HepG2 (cell line): ENCODE data around the gene RSKR. TPM values are rescaled to one million over a fixed set of nuclear protein-coding genes. Genes with fewer than 3 reads are reported as not detected.
A peak's percentile ranks its signal among the peaks of the same experiment; 100 is the strongest.

Experiments
- ARID2 ChIP-seq: sonication (generic); formaldehyde crosslinking; IDR thresholded peaks from 2 replicates; pipeline ENCODE4 v1.8.1; 2022; ENCODE audit warnings: mild to moderate bottlenecking, missing genetic modification reagents, borderline replicate concordance
- ASH2L ChIP-seq: fragments of 300-600, 200-600 bp; sonication (generic); IDR thresholded peaks from 2 replicates; pipeline ENCODE4 v1.7.0; 2017; ENCODE audit warnings: low read depth, mild to moderate bottlenecking, moderate library complexity, mixed read lengths, low read length; ENCODE audit not compliant: insufficient read length
- BHLHE40 ChIP-seq: IDR thresholded peaks from 2 replicates; pipeline ENCODE4 v1.6.1; 2011; ENCODE audit warnings: low read length, improper control_type of control experiment
- CBFB ChIP-seq: sonication (generic); formaldehyde crosslinking; IDR thresholded peaks from 2 replicates; pipeline ENCODE4 v1.4.0; 2020; ENCODE audit warnings: missing genetic modification reagents
- CBX2 ChIP-seq, 2 experiments: fragments of 200-600 bp in 1 of 2; sonication (generic); formaldehyde crosslinking in 1 of 2; IDR thresholded peaks; 2 replicates each; pipeline versions ENCODE4 v1.7.0 to v1.8.1; 2018 to 2022; ENCODE audit warnings: low read depth in 2 of 2, low read length in 1 of 2, mild to moderate bottlenecking in 1 of 2, missing genetic modification reagents in 1 of 2
- DPF2 ChIP-seq: sonication (generic); formaldehyde crosslinking; IDR thresholded peaks from 2 replicates; pipeline ENCODE4 v1.4.0; 2020; ENCODE audit warnings: mild to moderate bottlenecking, low read depth, missing genetic modification reagents, borderline replicate concordance
- FOXC1 ChIP-seq: sonication (generic); formaldehyde crosslinking; IDR thresholded peaks from 2 replicates; pipeline ENCODE4 v1.8.0; 2022; ENCODE audit warnings: mild to moderate bottlenecking, missing genetic modification reagents, borderline replicate concordance
- GPN1 ChIP-seq: sonication (generic); formaldehyde crosslinking; IDR thresholded peaks from 2 replicates; pipeline ENCODE4 v1.5.1; 2020; ENCODE audit warnings: missing genetic modification reagents, borderline replicate concordance
- HNRNPK ChIP-seq: fragments of 200-400 bp; formaldehyde crosslinking; IDR thresholded peaks from 2 replicates; pipeline ENCODE4 v1.6.1; 2018; ENCODE audit warnings: low read length, low read depth, moderate library complexity, mild to moderate bottlenecking; ENCODE audit not compliant: poor library complexity, severe bottlenecking
- PCBP2 ChIP-seq: fragments of 200-400 bp; formaldehyde crosslinking; optimal IDR thresholded peaks from 2 replicates; pipeline ENCODE3; 2018; ENCODE audit warnings: low read length, low read depth; ENCODE audit not compliant: poor library complexity, severe bottlenecking
- SIN3A ChIP-seq: IDR thresholded peaks from 2 replicates; pipeline ENCODE4 v1.6.1; 2011; ENCODE audit warnings: low read depth, mild to moderate bottlenecking, control low read depth, low read length, borderline replicate concordance
- SNRNP70 ChIP-seq: fragments of 200-400 bp; formaldehyde crosslinking; IDR thresholded peaks from 2 replicates; pipeline ENCODE4 v1.6.1; 2017; ENCODE audit warnings: mild to moderate bottlenecking, low read depth, low read length, moderate library complexity
- ZNF12 ChIP-seq: sonication (generic); formaldehyde crosslinking; IDR thresholded peaks from 2 replicates; pipeline ENCODE4 v1.5.0; 2020; ENCODE audit warnings: missing genetic modification reagents
- ZNF567 ChIP-seq: sonication (generic); formaldehyde crosslinking; IDR thresholded peaks from 2 replicates; pipeline ENCODE4 v1.8.1; 2023; ENCODE audit warnings: mild to moderate bottlenecking, missing genetic modification reagents, borderline replicate concordance
- ZNF609 ChIP-seq: sonication (generic); formaldehyde crosslinking; IDR thresholded peaks from 2 replicates; pipeline ENCODE4 v1.4.0; 2020; ENCODE audit warnings: mild to moderate bottlenecking, missing genetic modification reagents, borderline replicate concordance
- ZNF746 ChIP-seq: sonication (generic); formaldehyde crosslinking; IDR thresholded peaks from 2 replicates; pipeline ENCODE4 v1.8.0; 2022; ENCODE audit warnings: mild to moderate bottlenecking, missing genetic modification reagents
- ZNF788 ChIP-seq: sonication (generic); formaldehyde crosslinking; IDR thresholded peaks from 2 replicates; pipeline ENCODE4 v1.5.0; 2020; ENCODE audit warnings: mild to moderate bottlenecking, missing genetic modification reagents, borderline replicate concordance
- polyA plus RNA-seq, 8 experiments: library from polyadenylated mRNA; depleted of rRNA in 3 of 8; stranded (reverse) in 7 of 8; unstranded in 1 of 8; fragments of >200 nt; fragmentation: Illumina TruSeq in 4 of 8; extraction: Trizol in 4 of 8; gene quantifications; 2 replicates each; pipeline versions ENCODE4 v1.2.1 to v1.2.3, GENCODE V29; 2011 to 2016; ENCODE audit warnings: low read depth in 4 of 8, missing spikeins in 1 of 8, mixed read lengths in 1 of 8; ENCODE audit not compliant: insufficient read depth in 1 of 8
- total RNA-seq, 5 experiments: library from RNA; depleted of rRNA; stranded (reverse); fragments of >200 nt; fragmentation: Illumina TruSeq; extraction: Trizol; gene quantifications; 2 replicates each; pipeline ENCODE4 v1.2.3, GENCODE V29; 2016; ENCODE audit warnings: low read depth in 1 of 5

The RSKR gene
- total and polyA plus RNA-seq, 2 of the 13 experiments (the other 11 are each of a cell fraction or from before 2014, with no cell fraction given), result 5.0 to 10.4 TPM

- TF ChIP-seq ZNF12 (CRISPR knock-in tag) (no peak), FOXC1 (CRISPR knock-in tag) (peak; percentile 47), DPF2 (CRISPR knock-in tag) (no peak), ZNF567 (CRISPR knock-in tag) (no peak), PCBP2 (no peak), ZNF746 (no peak), SIN3A (peak; percentile 86; the same call in 1 of the 2 replicates), ASH2L (peak; percentile 66), GPN1 (CRISPR knock-in tag) (no peak), SNRNP70 (no peak), HNRNPK (peak; percentile 78), CBX2 (IDR thresholded peaks at IDR 0.05; ENCODE audit: low read depth, low read length) (no peak), CBX2 (CRISPR knock-in tag; IDR thresholded peaks at IDR 0.05; ENCODE audit: low read depth) (no peak), ZNF609 (CRISPR knock-in tag) (no peak), CBFB (CRISPR knock-in tag) (0 out of 2 replicates have a peak, but pooled peaks have one; percentile 15), BHLHE40 (no peak), ZNF788 (0 out of 2 replicates have a peak, but pooled peaks have one; percentile 27), ARID2 (CRISPR knock-in tag) (no peak)
Measured at GRCh38 chr17:28571361-28572122, 42.4 kb downstream of the RSKR start, which contains the start of gene PIGS (continued).
